GM12878 (cell line): ENCODE measurements around the gene MEMO1. TPM values are rescaled to one million over a fixed set of nuclear protein-coding genes. Genes with fewer than 3 reads are reported as not detected.

Experiments
- ATAC-seq: fragments of 200-7000 bp; cut with Tn5 transposase; 3 replicates; pipeline ENCODE4 v1.9.1; 2020; ENCODE audit warnings: mild to moderate bottlenecking, moderate library complexity
- BruUV-seq: library from RNA; stranded (reverse); fragments of 400-500 nt; replicated peaks from 2 replicates; lab custom pipeline; 2021; lab: Mats Ljungman, UMichigan
- CTCF ChIA-PET: fragments of 300-600 bp; sonication (Branson Sonifier 250); formaldehyde crosslinking; extraction: SDS; loops from one replicate; lab custom pipeline; 2021; ENCODE audit warnings: inconsistent platforms; lab: Yijun Ruan, JAX
- POLR2A ChIA-PET: fragments of 350-600 bp; formaldehyde crosslinking; extraction: SDS; loops from one replicate; lab custom pipeline; 2021; ENCODE audit warnings: inconsistent platforms; lab: Charles Lee
- RAD21 ChIA-PET: fragments of 300-600 bp; sonication (Branson Sonifier 250); formaldehyde crosslinking; loops from one replicate; lab custom pipeline; 2023; ENCODE audit warnings: antibody characterized with exemption; ENCODE audit not compliant: unreplicated experiment; lab: Charles Lee
- SMC1A ChIA-PET: fragments of 300-600 bp; sonication (Branson Sonifier 250); formaldehyde crosslinking; loops from one replicate; lab custom pipeline; 2023; ENCODE audit not compliant: unreplicated experiment, uncharacterized antibody; lab: Charles Lee
- DNase-seq: peaks from one replicate; pipeline ENCODE4 v3.0.0-alpha.2; 2011; ENCODE audit warnings: low read depth, low spot score
- FAIRE-seq: peaks from 3 replicates; lab custom pipeline; 2011; peaks lifted over from hg19 to GRCh38; lab: Jason Lieb, UNC
- H2AFZ ChIP-seq: 2 replicates; pipeline ENCODE4 v1.6.0; 2011; ENCODE audit warnings: low read depth, low read length, control low read depth; ENCODE audit not compliant: control insufficient read depth
- H3K27ac ChIP-seq: 2 replicates; pipeline ENCODE4 v1.5.1; 2011; ENCODE audit warnings: control low read depth; ENCODE audit not compliant: control insufficient read depth, insufficient read depth
- H3K27me3 ChIP-seq, 2 experiments: replicated peaks in 1 of 2; 2 replicates each; pipeline versions ENCODE4 v1.6.0 to v1.6.1; 2011; ENCODE audit warnings: low read length in 1 of 2; ENCODE audit not compliant: control insufficient read depth in 2 of 2, insufficient read depth in 2 of 2
- H3K36me3 ChIP-seq, 2 experiments: 2 replicates each; pipeline ENCODE4 v1.5.1; 2011; ENCODE audit warnings: low read length in 1 of 2; ENCODE audit not compliant: control insufficient read depth in 2 of 2, insufficient read depth in 2 of 2
- H3K4me1 ChIP-seq: 2 replicates; pipeline ENCODE4 v1.6.1; 2011; ENCODE audit warnings: mild to moderate bottlenecking, low read length, moderate library complexity, mixed read lengths; ENCODE audit not compliant: control insufficient read depth, insufficient read depth
- H3K4me2 ChIP-seq: 2 replicates; pipeline ENCODE4 v1.6.0; 2011; ENCODE audit warnings: control low read depth; ENCODE audit not compliant: control insufficient read depth, insufficient read depth
- H3K4me3 ChIP-seq: fragments of 200-600 bp; sonication (generic); 2 replicates; pipeline ENCODE4 v1.5.1; 2016
- H3K79me2 ChIP-seq: 2 replicates; pipeline ENCODE4 v1.6.0; 2011; ENCODE audit warnings: low read length; ENCODE audit not compliant: control insufficient read depth, insufficient read depth
- H3K9ac ChIP-seq: 2 replicates; pipeline ENCODE4 v1.8.0; 2011; ENCODE audit warnings: low read length, control low read depth, mixed read lengths; ENCODE audit not compliant: control insufficient read depth, insufficient read depth
- H3K9me3 ChIP-seq: replicated peaks from 3 replicates; pipeline ENCODE4 v1.5.1; 2011; ENCODE audit warnings: mild to moderate bottlenecking, low read length; ENCODE audit not compliant: control insufficient read depth, insufficient read depth
- H4K20me1 ChIP-seq: 2 replicates; pipeline ENCODE4 v1.6.0; 2011; ENCODE audit not compliant: control insufficient read depth, insufficient read depth
- FOXM1 ChIP-seq: IDR thresholded peaks from 2 replicates; pipeline ENCODE4 v1.6.1; 2012; ENCODE audit warnings: low read depth, mild to moderate bottlenecking, inconsistent platforms, low read length, moderate library complexity
- GATAD2B ChIP-seq: fragments of 450-650 bp; conservative IDR thresholded peaks from 2 replicates; pipeline ENCODE4 v1.6.1; 2017; ENCODE audit warnings: low read depth, mild to moderate bottlenecking, moderate library complexity
- NR2C1 ChIP-seq: fragments of 450-650 bp; IDR thresholded peaks from 2 replicates; pipeline ENCODE4 v1.6.1; 2017; ENCODE audit warnings: antibody characterized with exemption, mild to moderate bottlenecking, moderate library complexity
- SMC3 ChIP-seq: IDR thresholded peaks from 2 replicates; pipeline ENCODE4 v1.6.1; 2011; ENCODE audit warnings: low read length, improper control_type of control experiment, borderline replicate concordance
- SPI1 ChIP-seq: IDR thresholded peaks from 2 replicates; pipeline ENCODE4 v1.6.1; 2011; ENCODE audit warnings: low read depth, mild to moderate bottlenecking, low read length, moderate library complexity, borderline replicate concordance; ENCODE audit not compliant: insufficient read depth
- SREBF2 ChIP-seq: IDR thresholded peaks from 2 replicates; pipeline ENCODE4 v1.6.1; 2012; ENCODE audit warnings: mild to moderate bottlenecking, low read length
- TAF1 ChIP-seq: IDR thresholded peaks from 2 replicates; pipeline ENCODE4 v1.6.1; 2011; ENCODE audit warnings: mild to moderate bottlenecking, low read depth, low read length, borderline replicate concordance
- WGBS: methylation state at CpG from one replicate; pipeline ENCODE4 v1.1.6; 2016; ENCODE audit warnings: low lambda C conversion rate; ENCODE audit not compliant: insufficient replicate concordance, insufficient coverage; ENCODE audit errors: missing lambda C conversion rate; 5-methylcytosine and 5-hydroxymethylcytosine counted together
- in situ Hi-C: fragments of 300-500 bp; cut with MboI; formaldehyde crosslinking; loops from 9 replicates; pipeline ENCODE4 v1.14.3; 2018; ENCODE audit warnings: mixed read lengths
- intact Hi-C: fragments of 100-400 bp; cut with micrococcal nuclease; formaldehyde crosslinking; loops from one replicate; pipeline ENCODE4 v1.14.2; 2022; ENCODE audit not compliant: unreplicated experiment
- polyA plus RNA-seq, 11 experiments: library from polyadenylated mRNA; depleted of rRNA in 4 of 11; unstranded in 6 of 11; stranded (reverse) in 5 of 11; fragments of >200 nt; fragmentation: Nextera tagmentation in 4 of 11; fragmentation: Illumina TruSeq in 1 of 11; extraction: Ambion mirVana in 4 of 11; extraction: Trizol in 1 of 11; gene quantifications; 1 replicate in 1 of 11; 2 replicates in 10 of 11; pipeline versions ENCODE4 v1.2.1 to v1.2.3, GENCODE V29; 2011 to 2016; ENCODE audit warnings: inconsistent platforms in 2 of 11, missing spikeins in 2 of 11, low read depth in 1 of 11
- total RNA-seq, 4 experiments: library from RNA; depleted of rRNA in 3 of 4; stranded (reverse); fragments of >200 nt in 3 of 4; fragmentation: Illumina TruSeq in 1 of 4; extraction: Trizol in 1 of 4; gene quantifications; 2 replicates each; pipeline versions ENCODE4 v1.2.1 to v1.2.3, GENCODE V29; 2013 to 2021
- TF ChIP-seq, protein P1 (sequence below): IDR thresholded peaks from 2 replicates; pipeline ENCODE4 v1.6.1; 2012; ENCODE audit warnings: improper control_type of control experiment, low read depth, low read length; ENCODE audit not compliant: insufficient replicate concordance

The MEMO1 gene
- total and polyA plus RNA-seq, 10 of the 15 experiments (the other 5 are each of a cell fraction or from before 2014, with no cell fraction given), result 39.8 to 99.1 (median 72.2) TPM

DNA sequence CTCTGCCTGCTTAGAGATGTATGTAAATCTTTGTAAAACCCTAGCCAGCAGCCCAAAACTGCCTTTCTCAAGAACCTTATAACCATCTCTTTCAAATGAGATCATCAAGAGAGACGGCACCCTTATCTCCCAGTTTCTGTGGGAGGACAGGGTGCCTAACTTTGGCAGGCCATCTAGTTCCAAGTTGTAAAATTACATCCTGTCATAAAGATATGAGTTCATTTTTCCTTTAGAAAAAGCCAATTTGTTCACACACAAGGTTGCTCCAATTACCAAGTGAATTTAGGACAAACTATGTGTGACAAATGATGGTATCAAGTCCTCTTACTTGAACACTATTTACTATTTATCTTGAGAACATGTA is 65.3 kb downstream of the MEMO1 start (continued):
- TF ChIP-seq SMC3, result no peak

GRCh38 chr2:31944828-31945571 is 65.8 kb downstream of the MEMO1 start:
- Histone ChIP-seq H2AFZ (no peak overlapping the region), H3K9ac (no peak overlapping the region), H3K79me2 (peaks cover 44% of the 10 kb centered on the region), H3K4me2 (no peak overlapping the region), H3K36me3 (peaks cover 1 to 7% of the 10 kb centered on the region in 2 experiments; a peak in 3 of 4 replicates), H3K27ac (no peak overlapping the region), H4K20me1 (no peaks in the 10 kb centered on the region), H3K27me3 (no peaks in the 10 kb centered on the region), H3K4me3 (no peak overlapping the region), H3K9me3 (no peaks in the 10 kb centered on the region), H3K4me1 (no peaks in the 10 kb centered on the region)
- no TSS peak for BruUV-seq
- no peak for TF ChIP-seq FOXM1
- no peak for TF ChIP-seq TAF1
- TF ChIP-seq SREBF2, result no peak
- no peak for TF ChIP-seq GATAD2B
- TF ChIP-seq, protein P1, sequence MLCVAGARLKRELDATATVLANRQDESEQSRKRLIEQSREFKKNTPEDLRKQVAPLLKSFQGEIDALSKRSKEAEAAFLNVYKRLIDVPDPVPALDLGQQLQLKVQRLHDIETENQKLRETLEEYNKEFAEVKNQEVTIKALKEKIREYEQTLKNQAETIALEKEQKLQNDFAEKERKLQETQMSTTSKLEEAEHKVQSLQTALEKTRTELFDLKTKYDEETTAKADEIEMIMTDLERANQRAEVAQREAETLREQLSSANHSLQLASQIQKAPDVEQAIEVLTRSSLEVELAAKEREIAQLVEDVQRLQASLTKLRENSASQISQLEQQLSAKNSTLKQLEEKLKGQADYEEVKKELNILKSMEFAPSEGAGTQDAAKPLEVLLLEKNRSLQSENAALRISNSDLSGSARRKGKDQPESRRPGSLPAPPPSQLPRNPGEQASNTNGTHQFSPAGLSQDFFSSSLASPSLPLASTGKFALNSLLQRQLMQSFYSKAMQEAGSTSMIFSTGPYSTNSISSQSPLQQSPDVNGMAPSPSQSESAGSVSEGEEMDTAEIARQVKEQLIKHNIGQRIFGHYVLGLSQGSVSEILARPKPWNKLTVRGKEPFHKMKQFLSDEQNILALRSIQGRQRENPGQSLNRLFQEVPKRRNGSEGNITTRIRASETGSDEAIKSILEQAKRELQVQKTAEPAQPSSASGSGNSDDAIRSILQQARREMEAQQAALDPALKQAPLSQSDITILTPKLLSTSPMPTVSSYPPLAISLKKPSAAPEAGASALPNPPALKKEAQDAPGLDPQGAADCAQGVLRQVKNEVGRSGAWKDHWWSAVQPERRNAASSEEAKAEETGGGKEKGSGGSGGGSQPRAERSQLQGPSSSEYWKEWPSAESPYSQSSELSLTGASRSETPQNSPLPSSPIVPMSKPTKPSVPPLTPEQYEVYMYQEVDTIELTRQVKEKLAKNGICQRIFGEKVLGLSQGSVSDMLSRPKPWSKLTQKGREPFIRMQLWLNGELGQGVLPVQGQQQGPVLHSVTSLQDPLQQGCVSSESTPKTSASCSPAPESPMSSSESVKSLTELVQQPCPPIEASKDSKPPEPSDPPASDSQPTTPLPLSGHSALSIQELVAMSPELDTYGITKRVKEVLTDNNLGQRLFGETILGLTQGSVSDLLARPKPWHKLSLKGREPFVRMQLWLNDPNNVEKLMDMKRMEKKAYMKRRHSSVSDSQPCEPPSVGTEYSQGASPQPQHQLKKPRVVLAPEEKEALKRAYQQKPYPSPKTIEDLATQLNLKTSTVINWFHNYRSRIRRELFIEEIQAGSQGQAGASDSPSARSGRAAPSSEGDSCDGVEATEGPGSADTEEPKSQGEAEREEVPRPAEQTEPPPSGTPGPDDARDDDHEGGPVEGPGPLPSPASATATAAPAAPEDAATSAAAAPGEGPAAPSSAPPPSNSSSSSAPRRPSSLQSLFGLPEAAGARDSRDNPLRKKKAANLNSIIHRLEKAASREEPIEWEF, result peak; percentile 20
- no peak for TF ChIP-seq NR2C1
- TF ChIP-seq SPI1, result peak; percentile 50; the same call in 1 of the 2 replicates
- RAD21 ChIA-PET, result no interaction called here
- CTCF ChIA-PET, result no interaction called here
- intact Hi-C loops, result no loop called here
- POLR2A ChIA-PET, result no interaction called here
- FAIRE-seq (no peak), DNase-seq (no peak), ATAC-seq (peak; percentile 38; the same call in 2 of the 3 replicates)
- SMC1A ChIA-PET, result no interaction called here
- WGBS, result 40% methylated on average over 2 of the region's 2 CpGs
- in situ Hi-C loops, result no loop called here
